Measurements from ENCODE around the gene SYNPO2. TPM values are rescaled to one million over a fixed set of nuclear protein-coding genes. Genes with fewer than 3 reads are reported as not detected.

Gene SYNPO2
- polyA plus RNA-seq, 1 donor (not counting 4 experiments of a cell fraction or from before 2014, with no cell fraction given) = 0.34 TPM

- Histone ChIP-seq H3K36me3 (ENCODE audit: control insufficient read depth in 2 of 2, extremely low read depth in 1 of 2, insufficient read depth in 2 of 2, low read length in 2 of 2) (no peaks in the 10 kb centered on the region), H2AFZ (ENCODE audit: control insufficient read depth, low read length) (peak overlapping the region; percentile 38), H3K4me2 (ENCODE audit: control insufficient read depth, extremely low read depth, insufficient read depth, low read depth, low read length) (peak overlapping the region; percentile 65), H3K4me3 (ENCODE audit: control insufficient read depth in 2 of 3, extremely low read depth in 1 of 3, insufficient read depth in 2 of 3, low read depth in 1 of 3, low read length in 3 of 3) (no peak overlapping the region), H3K4me1 (ENCODE audit: control insufficient read depth, extremely low read depth, insufficient read depth, low read length) (peaks cover 21% of the 10 kb centered on the region), H4K20me1 (ENCODE audit: control insufficient read depth, extremely low read depth, insufficient read depth, low read length) (no peaks in the 10 kb centered on the region), H3K9me1 (ENCODE audit: control insufficient read depth, extremely low read depth, insufficient read depth, low read length) (no peaks in the 10 kb centered on the region), H3K79me2 (ENCODE audit: control insufficient read depth, insufficient read depth, low read length) (no peaks in the 10 kb centered on the region), H3K27me3 (ENCODE audit: control insufficient read depth, extremely low read depth, insufficient read depth, low read length) (no peaks in the 10 kb centered on the region), H3K27ac (ENCODE audit: control insufficient read depth, insufficient read depth, low read length) (peak overlapping the region; percentile 98), H3K9me3 (ENCODE audit: control insufficient read depth, low read depth, low read length) (no peaks in the 10 kb centered on the region), H3K9ac (ENCODE audit: control insufficient read depth, extremely low read depth, insufficient read depth, low read length) (peak overlapping the region; percentile 75)
- dilution Hi-C loops (cut with MboI; ENCODE audit: extremely low pct_ligation_motif_present, low sequenced_read_pairs) = loop anchor here (25.0 kb wide), 1 partner anchor 249 kb away; no protein-coding TSS in a partner anchor
- TF ChIP-seq CTCF (optimal IDR thresholded peaks at IDR 0.05 in 1 of 3, IDR thresholded peaks at IDR 0.05 in 1 of 3, conservative IDR thresholded peaks at IDR 0.05 in 1 of 3; ENCODE audit: extremely low read depth in 1 of 3, insufficient read depth in 2 of 3, low read length in 3 of 3) = no peak
- TF ChIP-seq EZH2 (IDR thresholded peaks at IDR 0.05; ENCODE audit: low read length) = no peak
- no peak for FAIRE-seq
- no peak for DNase-seq (ENCODE audit: low read depth, low spot score)
Measured at GRCh38 chr4:118988635-118988972, 100.0 kb downstream of the SYNPO2 start.

GRCh38 chr4:118989098-118990080 is 100.7 kb downstream of the SYNPO2 start:
- peak overlapping the region; percentile 98 for H3K27ac ChIP-seq (ENCODE audit: control insufficient read depth, insufficient read depth, low read length)
- dilution Hi-C loops (cut with MboI; ENCODE audit: extremely low pct_ligation_motif_present, low sequenced_read_pairs) = loop anchor here (25.0 kb wide), 1 partner anchor 248 kb away; no protein-coding TSS in a partner anchor
- no peaks in the 10 kb centered on the region for H4K20me1 ChIP-seq (ENCODE audit: control insufficient read depth, extremely low read depth, insufficient read depth, low read length)
- H3K79me2 ChIP-seq (ENCODE audit: control insufficient read depth, insufficient read depth, low read length) = no peaks in the 10 kb centered on the region
- H3K4me3 ChIP-seq (ENCODE audit: control insufficient read depth in 2 of 3, extremely low read depth in 1 of 3, insufficient read depth in 2 of 3, low read depth in 1 of 3, low read length in 3 of 3) = no peak overlapping the region
- TF ChIP-seq EZH2 (IDR thresholded peaks at IDR 0.05; ENCODE audit: low read length) = no peak
- TF ChIP-seq CTCF (optimal IDR thresholded peaks at IDR 0.05 in 1 of 3, IDR thresholded peaks at IDR 0.05 in 1 of 3, conservative IDR thresholded peaks at IDR 0.05 in 1 of 3; ENCODE audit: extremely low read depth in 1 of 3, insufficient read depth in 2 of 3, low read length in 3 of 3) = no peak
- no peaks in the 10 kb centered on the region for H3K9me3 ChIP-seq (ENCODE audit: control insufficient read depth, low read depth, low read length)
- peaks cover 21% of the 10 kb centered on the region for H3K4me1 ChIP-seq (ENCODE audit: control insufficient read depth, extremely low read depth, insufficient read depth, low read length)
- H3K9me1 ChIP-seq (ENCODE audit: control insufficient read depth, extremely low read depth, insufficient read depth, low read length) = no peaks in the 10 kb centered on the region
- H2AFZ ChIP-seq (ENCODE audit: control insufficient read depth, low read length) = no peak overlapping the region
- peak overlapping the region; percentile 75 for H3K9ac ChIP-seq (ENCODE audit: control insufficient read depth, extremely low read depth, insufficient read depth, low read length)
- peak overlapping the region; percentile 65 for H3K4me2 ChIP-seq (ENCODE audit: control insufficient read depth, extremely low read depth, insufficient read depth, low read depth, low read length)
- no peaks in the 10 kb centered on the region for H3K27me3 ChIP-seq (ENCODE audit: control insufficient read depth, extremely low read depth, insufficient read depth, low read length)
- FAIRE-seq = peak; percentile 99
- H3K36me3 ChIP-seq (ENCODE audit: control insufficient read depth in 2 of 2, extremely low read depth in 1 of 2, insufficient read depth in 2 of 2, low read length in 2 of 2) = no peaks in the 10 kb centered on the region
- peak; percentile 91 for DNase-seq (ENCODE audit: low read depth, low spot score)
